GM13977 (cell line): Measurements from ENCODE around the gene GLT6D1.

Experiments used
- DNase-seq: peaks from one replicate; pipeline ENCODE4 v3.0.0; 2012; ENCODE audit warnings: low spot score
- CTCF ChIP-seq: IDR thresholded peaks from 2 replicates; pipeline ENCODE4 v1.5.1; 2012; ENCODE audit warnings: mild to moderate bottlenecking, control low read depth; ENCODE audit not compliant: insufficient read depth; ENCODE audit errors: extremely low read depth, missing control alignments
- in situ Hi-C: fragments of 300-500 bp; cut with MboI; formaldehyde crosslinking; loops from one replicate; pipeline ENCODE4 v1.12.0; 2022; ENCODE audit warnings: low sequenced_read_pairs, low pct_unique_long_range_greater_than_20kb, mixed read lengths, inconsistent platforms; ENCODE audit not compliant: unreplicated experiment

The GLT6D1 gene

GRCh38 chr9:135605238-135605781, 34.0 kb downstream of the GLT6D1 start:
- DNase-seq, result no peak
- no peak for TF ChIP-seq CTCF
- in situ Hi-C loops, result no loop called here

GRCh38 chr9:135604437-135605237, 34.7 kb downstream of the GLT6D1 start:
- no peak for TF ChIP-seq CTCF
- in situ Hi-C loops, result no loop called here
- DNase-seq, result no peak

- DNase-seq, result peak; percentile 73
- in situ Hi-C loops, result no loop called here
- peak; percentile 74 for TF ChIP-seq CTCF
Observed at GRCh38 chr9:135602789-135603481, 36.4 kb downstream of the GLT6D1 start.

- in situ Hi-C loops, result no loop called here
- no peak for TF ChIP-seq CTCF
- DNase-seq, result no peak
Observed at GRCh38 chr9:135601988-135602387, 37.4 kb downstream of the GLT6D1 start.

- in situ Hi-C loops, result no loop called here
- DNase-seq, result no peak
- TF ChIP-seq CTCF, result no peak
Observed at GRCh38 chr9:135600296-135600817, 39.0 kb downstream of the GLT6D1 start.

GRCh38 chr9:135596211-135596610, 43.1 kb downstream of the GLT6D1 start:
- in situ Hi-C loops, result no loop called here
- no peak for TF ChIP-seq CTCF
- DNase-seq, result no peak
